GOT3 (cell line): ENCODE data around the gene COG5.

Experiments used
- DNase-seq: peaks from one replicate; lab custom pipeline; 2025; ENCODE audit warnings: mixed read lengths; lab: John Stamatoyannopoulos, UW

COG5 gene

GRCh38 chr7:107185716-107186115, 378.0 kb downstream of the COG5 start:
- no peak for DNase-seq

GRCh38 chr7:107181172-107181571, 382.5 kb downstream of the COG5 start:
- DNase-seq, result no peak

GRCh38 chr7:107180378-107180777, 383.3 kb downstream of the COG5 start:
- no peak for DNase-seq

- no peak for DNase-seq
Measured at GRCh38 chr7:107179326-107180164, 384.2 kb downstream of the COG5 start.

GRCh38 chr7:107173691-107174406, 389.9 kb downstream of the COG5 start:
- DNase-seq, result no peak

GRCh38 chr7:107173191-107173590, 390.5 kb downstream of the COG5 start:
- DNase-seq, result no peak

- no peak for DNase-seq
Measured at GRCh38 chr7:107172276-107173032, 391.3 kb downstream of the COG5 start.

- no peak for DNase-seq
Measured at GRCh38 chr7:107171496-107171895, 392.2 kb downstream of the COG5 start.

- no peak for DNase-seq
Measured at GRCh38 chr7:107170051-107170915, 393.4 kb downstream of the COG5 start.

- DNase-seq, result peak; percentile 71
Measured at GRCh38 chr7:107169120-107170050, 394.3 kb downstream of the COG5 start.

GRCh38 chr7:107168233-107169119, 395.2 kb downstream of the COG5 start, which contains the start of gene HBP1:
Gene HBP1, plus strand, starts transcription at chr7:107169003. Its CDS starts 10,891 bp downstream, at chr7:107179894.
- DNase-seq, result peak; percentile 96

- no peak for DNase-seq
Measured at GRCh38 chr7:107167483-107168232, 396.1 kb downstream of the COG5 start.

- no peak for DNase-seq
Measured at GRCh38 chr7:107166736-107167426, 396.8 kb downstream of the COG5 start.

GRCh38 chr7:107165341-107165740, 398.4 kb downstream of the COG5 start:
- no peak for DNase-seq

- DNase-seq, result no peak
Measured at GRCh38 chr7:107164092-107164491, 399.6 kb downstream of the COG5 start.

- no peak for DNase-seq
Measured at GRCh38 chr7:107162475-107162874, 401.2 kb downstream of the COG5 start.

GRCh38 chr7:107161415-107161814, 402.3 kb downstream of the COG5 start:
- no peak for DNase-seq

GRCh38 chr7:107160389-107160788, 403.3 kb downstream of the COG5 start:
- no peak for DNase-seq
